GM18868 (cell line): ENCODE data around the gene EGLN1.
A peak's percentile ranks its signal among the peaks of the same experiment; 100 is the strongest.

Experiments
- ATAC-seq: cut with Tn5 transposase; IDR thresholded peaks from one replicate; pipeline ENCODE4 v1.9.1; 2021; ENCODE audit warnings: mild to moderate bottlenecking, moderate library complexity; ENCODE audit not compliant: unreplicated experiment

Gene EGLN1

DNA sequence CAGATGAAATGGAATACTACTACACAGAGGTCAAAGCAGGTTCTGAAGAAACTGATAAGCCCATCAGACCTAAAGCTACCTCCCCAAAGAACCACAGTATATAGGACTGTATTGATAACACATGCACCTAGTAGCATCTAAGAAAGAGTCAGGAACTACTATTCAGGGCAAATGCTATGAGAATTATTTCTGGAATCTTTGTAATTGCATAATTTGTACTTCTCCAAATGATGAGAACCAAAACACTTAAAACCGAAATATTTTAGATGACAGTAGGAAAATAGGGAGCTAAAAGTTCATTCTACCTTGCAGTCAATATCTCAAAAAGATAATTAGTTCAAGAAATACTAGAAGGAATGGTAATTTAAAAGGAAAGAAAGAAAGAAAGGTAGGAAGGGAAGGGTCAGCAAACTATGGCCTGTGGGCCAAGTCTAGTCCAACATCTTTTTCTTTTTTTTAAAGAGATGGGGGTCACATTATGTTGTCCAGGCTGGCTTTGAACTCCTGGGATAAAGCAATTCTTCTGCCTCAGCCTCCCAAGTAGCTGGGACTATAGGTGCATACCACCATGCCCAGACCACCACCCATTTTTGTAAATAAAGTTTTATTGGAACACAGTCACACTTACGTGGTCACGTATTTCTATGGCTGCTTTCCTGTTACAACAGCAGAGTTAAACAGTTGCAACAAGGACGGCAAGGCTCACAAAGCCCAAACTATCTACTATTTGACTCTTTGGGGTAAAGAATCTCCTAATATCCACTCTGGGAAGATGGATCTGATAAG is 24.0 kb downstream of the EGLN1 start:
- no peak for ATAC-seq

GRCh38 chr1:231396643-231397042 is 25.4 kb downstream of the EGLN1 start:
- ATAC-seq, result no peak

DNA sequence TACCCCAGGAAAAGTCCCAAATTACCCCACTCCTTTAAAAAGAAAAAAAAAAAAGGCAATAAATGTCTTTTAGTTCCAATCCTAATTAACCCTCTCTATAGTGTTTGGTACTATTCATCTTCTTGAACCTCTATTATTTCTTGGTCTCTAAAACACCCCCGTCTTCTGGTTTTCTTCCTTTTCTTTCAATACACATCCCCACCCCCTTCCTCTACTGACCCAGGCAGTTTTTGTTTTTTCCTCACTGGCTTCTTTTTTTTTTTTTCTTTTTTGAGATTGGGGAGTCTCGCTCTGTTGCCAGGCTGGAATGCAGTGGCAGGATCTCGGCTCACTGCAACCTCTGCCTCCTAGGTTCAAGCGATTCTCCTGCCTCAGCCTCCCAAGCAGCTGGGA is 26.1 kb downstream of the EGLN1 start:
- ATAC-seq, result no peak

GRCh38 chr1:231395076-231395997 is 26.8 kb downstream of the EGLN1 start:
- ATAC-seq, result no peak

- ATAC-seq, result no peak
Observed at GRCh38 chr1:231393668-231394067, 28.4 kb downstream of the EGLN1 start.

DNA sequence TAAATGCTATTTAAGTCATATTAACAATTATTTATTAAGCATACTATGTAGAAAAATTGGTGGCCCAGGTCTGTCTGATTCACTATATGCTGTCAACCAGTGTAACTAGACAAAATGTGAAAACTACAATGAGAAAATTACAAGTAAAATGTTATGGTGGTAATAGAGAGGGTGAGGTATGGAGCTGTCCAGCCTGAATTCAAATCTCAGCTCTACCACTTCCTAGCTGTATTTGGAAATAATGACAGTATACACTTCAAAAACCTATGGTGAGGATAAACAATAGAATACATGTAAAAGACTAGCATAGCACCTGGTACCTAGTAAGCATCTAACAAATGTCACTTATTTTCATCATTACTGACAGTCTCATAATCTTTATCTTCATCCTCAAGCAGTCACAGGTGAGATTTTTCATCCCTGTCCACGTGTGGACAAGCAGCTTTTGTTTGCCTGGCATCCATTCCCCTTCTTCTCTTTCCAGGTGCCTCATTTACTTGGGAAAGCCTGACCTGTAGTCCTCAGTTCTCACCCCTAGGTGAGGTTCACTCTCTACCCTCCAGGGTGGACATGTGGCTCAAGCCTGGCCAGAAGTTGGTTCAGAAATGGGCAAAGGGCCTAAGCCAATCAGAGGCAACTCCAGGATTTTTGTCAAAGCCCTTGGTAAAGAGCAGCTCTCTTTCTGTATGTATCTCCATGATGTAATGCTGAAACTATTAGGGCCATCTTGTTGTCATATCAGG is 29.5 kb downstream of the EGLN1 start:
- no peak for ATAC-seq

DNA sequence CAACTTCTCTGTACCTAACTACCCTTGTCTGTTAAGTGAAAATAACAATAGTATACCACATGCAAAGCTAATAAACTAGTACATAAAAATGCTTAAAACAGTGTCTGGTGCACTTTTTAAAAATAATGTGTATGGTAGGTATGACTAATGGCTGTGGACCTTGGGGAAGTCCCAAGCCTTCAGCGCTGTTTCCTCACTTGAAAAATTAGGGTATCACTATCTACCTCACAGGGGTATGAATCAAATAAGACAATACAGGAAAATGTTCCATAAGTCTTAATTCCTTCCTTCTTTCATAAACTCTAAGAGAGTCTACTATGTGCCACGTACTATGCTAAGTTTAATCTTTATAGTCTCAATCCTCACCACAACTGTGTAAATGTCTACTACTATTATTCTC is 32.0 kb downstream of the EGLN1 start:
- peak; percentile 88 for ATAC-seq

- ATAC-seq, result no peak
Observed at GRCh38 chr1:231387770-231388669, 34.1 kb downstream of the EGLN1 start.

- no peak for ATAC-seq
Observed at GRCh38 chr1:231386466-231386865, 35.6 kb downstream of the EGLN1 start.

DNA sequence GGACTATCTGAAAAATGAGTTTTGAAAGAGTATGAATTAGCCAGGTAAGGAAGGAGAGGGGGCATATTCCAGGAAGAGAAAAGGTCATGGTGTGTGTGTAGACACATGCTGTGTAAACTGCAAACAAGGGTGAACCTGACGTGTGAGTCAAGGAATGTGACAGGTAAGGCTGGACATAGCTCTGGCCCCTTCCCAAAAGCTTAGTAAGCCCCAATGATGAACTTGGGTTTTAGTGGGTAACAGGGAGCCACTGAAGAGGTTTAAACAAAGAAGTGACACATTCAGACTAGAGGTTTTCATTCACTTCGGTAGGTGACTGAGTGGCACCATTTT is 36.7 kb downstream of the EGLN1 start:
- no peak for ATAC-seq

DNA sequence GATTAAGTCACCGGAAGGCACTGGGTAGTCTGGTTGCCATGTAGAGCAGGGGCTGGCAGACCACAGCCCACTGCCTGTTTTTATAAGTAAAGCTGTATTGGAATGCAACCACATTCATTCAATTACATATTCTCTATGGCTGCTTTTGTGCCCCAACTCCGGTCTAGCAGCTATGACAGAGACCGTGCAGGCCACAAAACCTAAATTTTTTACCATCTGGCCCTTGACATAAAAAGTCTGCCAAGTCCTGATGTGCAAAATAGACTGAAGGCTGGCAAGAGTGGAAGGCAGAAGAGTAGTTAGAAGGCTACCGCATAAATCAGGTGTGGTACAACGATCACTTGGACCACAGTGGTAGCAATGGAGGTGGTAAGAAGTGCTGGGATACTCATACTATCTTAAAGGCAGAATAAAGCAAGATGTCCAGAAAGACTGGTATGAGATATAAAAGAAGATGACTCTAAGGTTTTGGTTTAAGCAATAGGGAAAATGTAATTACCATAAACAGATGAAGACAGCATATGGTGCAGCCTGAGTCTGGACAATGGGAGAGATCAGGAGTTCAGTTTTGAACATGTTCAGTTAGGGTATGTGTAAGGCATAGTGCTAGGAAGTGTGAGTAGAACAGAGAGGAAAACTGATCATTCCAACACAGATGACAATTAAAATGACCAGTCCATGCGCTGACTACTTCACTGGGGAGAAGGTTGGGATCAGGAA is 37.2 kb downstream of the EGLN1 start:
- ATAC-seq, result no peak

GRCh38 chr1:231383159-231383860 is 38.8 kb downstream of the EGLN1 start:
- ATAC-seq, result no peak

DNA sequence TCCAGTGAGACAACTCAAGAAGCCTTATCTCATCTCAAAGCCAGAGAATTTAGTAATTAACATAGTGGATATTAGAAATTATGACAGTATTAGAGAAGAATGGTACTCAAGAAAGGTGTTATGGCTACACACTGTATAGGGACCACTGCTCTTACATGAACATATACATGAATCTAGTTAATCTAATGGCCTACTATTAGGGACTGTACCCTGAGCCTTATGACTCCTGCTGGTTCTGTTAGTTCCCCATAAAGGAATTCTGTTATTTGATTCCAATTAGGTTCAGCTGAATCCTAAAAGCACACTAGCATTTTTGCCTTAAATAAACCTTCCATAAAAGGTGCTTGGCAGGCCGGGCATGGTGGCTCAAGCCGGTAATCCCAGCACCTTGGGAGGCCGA is 39.7 kb downstream of the EGLN1 start:
- no peak for ATAC-seq

DNA sequence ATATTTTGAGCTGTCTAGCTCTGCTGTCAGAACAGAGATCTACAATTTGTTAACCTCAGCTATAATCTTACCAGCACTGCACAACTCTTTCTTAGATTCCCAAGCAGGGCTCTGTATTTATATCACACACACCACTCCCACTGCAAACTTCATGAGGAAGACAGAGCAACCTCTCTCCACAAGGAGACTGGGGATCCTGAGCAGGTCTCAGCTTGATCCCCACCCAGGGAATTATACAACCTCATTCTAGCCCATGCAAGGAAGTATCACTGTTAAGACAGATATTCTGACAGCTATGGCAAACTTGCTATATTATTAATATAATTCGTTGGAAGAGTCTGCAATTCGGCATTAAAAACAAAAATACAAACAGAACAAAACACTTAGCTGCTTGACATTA is 40.4 kb downstream of the EGLN1 start:
- no peak for ATAC-seq

GRCh38 chr1:231376875-231377549 is 45.1 kb downstream of the EGLN1 start:
- ATAC-seq, result peak; percentile 70

GRCh38 chr1:231376101-231376500 is 46.0 kb downstream of the EGLN1 start:
- no peak for ATAC-seq

GRCh38 chr1:231374394-231374793 is 47.7 kb downstream of the EGLN1 start:
- ATAC-seq, result no peak

- ATAC-seq, result no peak
Observed at GRCh38 chr1:231372501-231372900, 49.6 kb downstream of the EGLN1 start.

GRCh38 chr1:231369282-231369681 is 52.8 kb downstream of the EGLN1 start:
- no peak for ATAC-seq
